ENCODE results near the gene ENTPD2. TPM values are rescaled to one million over a fixed set of nuclear protein-coding genes. Genes with fewer than 3 reads are reported as not detected.
"Not testable (repeated sequence)": the region's sequence is repeated elsewhere in the genome, so short reads cannot be mapped to it uniquely, and the experiment has no call there.

The ENTPD2 gene
- total RNA-seq, 2 experiments from 2014 or later, result 0.15 to 0.40 TPM

GRCh38 chr9:137068539-137069507 is 15.0 kb upstream of the ENTPD2 start:
- H3K27me3 Mint-ChIP-seq, result no peaks in the 10 kb centered on the region
- peak overlapping the region; percentile 67 for H3K4me3 Mint-ChIP-seq
- ChIA-PET POLR2A (interaction anchor here (0.6 to 5.5 kb wide), 18 partner anchors 8 to 186 kb away, joined by 3 to 87 read pairs (median 5); partner anchors contain the start of genes ABCA2, ANAPC2, CLIC3 and MAN1B1), CTCF (interaction anchor here (0.8 to 8.8 kb wide), 34 partner anchors 8 to 483 kb away, joined by 3 to 105 read pairs (median 6); partner anchors contain the start of genes ABCA2, CLIC3, FUT7 and MAN1B1)
- peaks cover 10% of the 10 kb centered on the region for H3K36me3 Mint-ChIP-seq (ENCODE audit: low read depth)
- no peak for DNase-seq
- H3K9me3 Mint-ChIP-seq, result no peaks in the 10 kb centered on the region
- peaks cover 40% of the 10 kb centered on the region for H3K4me1 Mint-ChIP-seq
- no peak overlapping the region for H3K27ac Mint-ChIP-seq

DNA sequence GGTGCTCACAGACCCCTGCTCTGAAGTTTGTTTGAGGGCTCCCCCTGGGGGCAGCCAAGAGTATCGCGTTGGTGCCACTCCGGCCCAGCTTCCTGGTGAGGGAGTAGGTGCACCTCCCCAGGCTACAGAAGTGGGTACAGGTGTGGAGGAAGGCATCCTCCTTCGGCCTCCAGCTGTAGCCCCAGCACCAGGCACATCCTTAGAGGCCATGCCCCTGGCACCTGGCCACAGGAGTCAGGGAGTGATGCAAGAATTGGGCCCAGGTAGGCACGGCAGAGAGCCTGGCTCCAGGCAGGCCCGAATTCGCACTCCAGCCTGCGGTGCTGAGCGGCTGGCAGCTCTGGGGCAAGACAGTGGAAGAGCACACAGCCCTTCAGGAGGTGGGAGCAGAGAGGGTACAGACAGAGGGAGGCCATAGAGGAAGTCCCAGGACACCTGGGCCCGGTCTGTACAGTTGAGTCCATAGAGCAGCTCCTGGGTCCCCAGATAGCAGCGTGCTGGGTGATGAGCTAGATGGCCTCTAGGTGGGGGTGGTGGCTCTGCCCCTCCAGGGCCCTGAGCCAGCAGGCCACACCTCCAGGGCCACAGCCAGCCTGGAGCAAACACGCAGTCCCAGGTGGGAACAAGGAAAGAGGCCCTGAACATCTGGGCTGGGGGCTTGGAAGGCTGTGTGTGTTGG is 14.1 kb upstream of the ENTPD2 start:
- ChIA-PET POLR2A (interaction anchor here (0.6 to 2.8 kb wide), 13 partner anchors 9 to 173 kb away, joined by 3 to 13 read pairs (median 5); partner anchors contain the start of genes ANAPC2, CLIC3, MAN1B1 and NPDC1), CTCF (interaction anchor here (0.6 to 8.8 kb wide), 36 partner anchors 9 to 560 kb away, joined by 3 to 105 read pairs (median 6); partner anchors contain the start of genes ABCA2, AJM1, CLIC3 and CYSRT1)
- H3K27me3 Mint-ChIP-seq, result no peaks in the 10 kb centered on the region
- H3K27ac Mint-ChIP-seq, result peak overlapping the region; percentile 73
- DNase-seq, result peak; percentile 89
- H3K4me1 Mint-ChIP-seq, result peaks cover 35% of the 10 kb centered on the region
- H3K4me3 Mint-ChIP-seq, result peak overlapping the region; percentile 67
- H3K36me3 Mint-ChIP-seq (ENCODE audit: low read depth), result peaks cover 10% of the 10 kb centered on the region
- no peaks in the 10 kb centered on the region for H3K9me3 Mint-ChIP-seq

GRCh38 chr9:137066096-137066861 is 12.4 kb upstream of the ENTPD2 start:
- POLR2A ChIA-PET, result interaction anchor here (1.3 kb wide), 1 partner anchor 19 kb away, joined by 4 read pairs; no protein-coding TSS in a partner anchor
- Mint-ChIP-seq H3K4me1 (peaks cover 30% of the 10 kb centered on the region), H3K9me3 (no peaks in the 10 kb centered on the region)

DNA sequence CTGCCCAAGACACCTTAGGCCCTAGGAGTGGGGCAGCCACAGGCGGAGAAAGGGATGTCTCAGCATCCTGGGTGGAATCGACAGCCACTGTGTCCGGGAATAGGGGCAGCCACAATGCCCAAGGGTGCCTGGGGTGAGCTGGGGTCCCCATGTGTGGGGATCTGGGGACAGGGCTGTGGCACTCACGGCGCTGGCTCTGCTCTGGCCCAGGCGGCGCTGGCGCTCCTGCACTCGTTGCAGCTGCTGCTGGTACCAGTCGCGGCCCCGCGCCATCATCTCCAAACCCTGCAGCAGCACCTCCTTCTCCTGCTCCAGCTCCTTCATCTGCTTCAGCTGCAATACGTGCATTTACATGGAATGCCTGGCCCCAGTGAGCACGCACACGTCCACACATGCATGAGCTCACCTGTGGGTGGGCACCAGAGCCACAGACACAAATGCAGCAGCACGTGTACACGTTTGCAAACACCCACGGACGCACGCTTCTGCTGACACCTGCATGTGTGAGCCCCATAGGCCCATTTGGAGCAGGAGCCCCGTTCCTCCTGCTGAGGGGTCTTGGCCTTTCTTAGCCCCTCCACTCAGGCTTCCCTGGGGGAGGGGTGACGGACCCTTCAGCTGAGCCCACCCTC is 11.6 kb upstream of the ENTPD2 start:
- ChIA-PET POLR2A (interaction anchor here (1.3 kb wide), 1 partner anchor 19 kb away, joined by 4 read pairs; no protein-coding TSS in a partner anchor), CTCF (interaction anchor here (0.7 to 8.8 kb wide), 6 partner anchors 10 to 117 kb away, joined by 3 to 105 read pairs (median 4); partner anchors contain the start of genes ABCA2, FUT7 and NPDC1)
- H3K36me3 Mint-ChIP-seq (ENCODE audit: low read depth), result peaks cover 10% of the 10 kb centered on the region
- DNase-seq, result no peak
- H3K4me3 Mint-ChIP-seq, result no peak overlapping the region
- no peak overlapping the region for H3K27ac Mint-ChIP-seq
- H3K27me3 Mint-ChIP-seq, result no peaks in the 10 kb centered on the region
- H3K9me3 Mint-ChIP-seq, result no peaks in the 10 kb centered on the region
- H3K4me1 Mint-ChIP-seq, result peaks cover 21% of the 10 kb centered on the region

More at GRCh38 chr9:137066096-137066861, 12.4 kb upstream of the ENTPD2 start:
- no peak for DNase-seq
- H3K36me3 Mint-ChIP-seq (ENCODE audit: low read depth), result peaks cover 10% of the 10 kb centered on the region
- no peak overlapping the region for H3K4me3 Mint-ChIP-seq
- H3K27ac Mint-ChIP-seq, result no peak overlapping the region
- no peaks in the 10 kb centered on the region for H3K27me3 Mint-ChIP-seq
- CTCF ChIA-PET, result interaction anchor here (0.7 to 8.8 kb wide), 13 partner anchors 11 to 338 kb away, joined by 3 to 105 read pairs (median 10); partner anchors contain the start of genes ABCA2, AJM1, FUT7 and MAN1B1

DNA sequence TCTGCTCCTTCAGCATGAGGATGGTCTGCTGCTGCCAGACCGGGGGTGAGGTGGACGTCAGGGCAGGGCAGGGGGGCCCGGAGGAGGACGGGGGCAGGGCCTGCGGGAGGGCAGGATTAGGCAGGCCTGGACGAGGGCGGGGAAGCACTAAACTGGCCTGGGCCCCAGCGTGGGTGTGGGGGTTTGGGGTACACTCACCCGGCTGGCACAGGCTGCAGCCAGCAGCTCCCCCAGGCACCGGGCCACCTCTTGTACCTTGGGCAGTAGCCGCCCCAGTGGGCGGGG is 11.0 kb upstream of the ENTPD2 start:
- Mint-ChIP-seq H3K36me3 (ENCODE audit: low read depth) (peaks cover 10% of the 10 kb centered on the region), H3K4me3 (no peak overlapping the region), H3K27me3 (no peaks in the 10 kb centered on the region), H3K4me1 (peaks cover 21% of the 10 kb centered on the region), H3K27ac (no peak overlapping the region), H3K9me3 (no peaks in the 10 kb centered on the region)
- DNase-seq, result no peak
- ChIA-PET CTCF (interaction anchor here (1.2 to 8.8 kb wide), 7 partner anchors 9 to 36 kb away, joined by 3 to 105 read pairs (median 7); partner anchors contain the start of genes ABCA2, FUT7, MAN1B1 and UAP1L1), POLR2A (interaction anchor here (1.2 kb wide), 2 partner anchors 20 to 30 kb away, joined by 3 to 5 read pairs; no protein-coding TSS in a partner anchor)

DNA sequence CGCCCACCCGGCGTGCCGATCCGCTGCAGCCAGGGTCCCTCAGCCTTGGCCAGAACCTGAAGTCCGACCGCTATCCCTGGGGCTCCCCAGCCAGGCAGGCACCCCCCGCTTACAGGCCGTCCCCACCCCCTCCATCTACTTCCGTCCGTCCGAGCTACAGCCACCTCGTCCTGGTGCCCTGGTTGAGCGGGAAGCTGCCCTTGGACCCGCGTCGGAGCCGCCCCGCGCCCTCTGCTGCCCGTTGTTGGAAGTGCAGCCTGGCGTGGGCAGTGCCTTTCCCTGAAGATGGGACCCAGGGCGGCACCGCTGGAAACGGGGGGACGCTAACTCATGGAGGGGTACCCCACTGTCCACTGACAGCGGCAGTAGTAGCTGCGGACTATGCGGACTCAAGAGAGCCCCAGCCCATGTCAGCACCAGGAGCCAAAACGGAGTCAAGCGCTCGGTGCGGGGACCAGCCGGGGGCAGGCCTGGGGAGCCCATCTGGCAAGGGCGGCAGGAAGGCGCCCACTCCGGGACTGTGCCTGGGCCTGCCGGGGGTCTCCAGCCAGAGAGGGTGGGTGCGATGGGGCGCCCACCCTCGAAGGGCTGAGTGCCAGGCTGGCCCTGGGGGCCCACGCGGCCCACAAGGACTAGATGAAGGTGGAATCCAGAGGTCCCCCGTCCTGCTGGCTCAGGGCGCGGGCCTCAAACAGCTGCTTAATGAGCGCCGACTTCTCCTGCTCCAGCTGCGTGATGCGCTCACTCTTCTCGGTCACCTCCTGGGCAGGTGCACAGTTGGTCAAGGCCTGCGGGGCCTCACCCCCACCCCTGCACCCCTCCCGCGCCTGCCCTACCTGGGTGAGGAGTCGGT is 10.4 kb upstream of the ENTPD2 start:
- peak; percentile 63 for DNase-seq
- Mint-ChIP-seq H3K27me3 (no peaks in the 10 kb centered on the region), H3K27ac (no peak overlapping the region), H3K36me3 (ENCODE audit: low read depth) (peaks cover 10% of the 10 kb centered on the region), H3K4me3 (no peak overlapping the region), H3K9me3 (no peaks in the 10 kb centered on the region), H3K4me1 (peaks cover 19% of the 10 kb centered on the region)
- ChIA-PET POLR2A (interaction anchor here (0.8 to 1.2 kb wide), 3 partner anchors 21 to 31 kb away, joined by 3 to 5 read pairs (median 3); no protein-coding TSS in a partner anchor), CTCF (interaction anchor here (0.7 to 8.8 kb wide), 15 partner anchors 9 to 274 kb away, joined by 3 to 105 read pairs (median 4); partner anchors contain the start of genes ABCA2, FUT7, MAN1B1 and TMEM141)

GRCh38 chr9:137063311-137064026 is 9.6 kb upstream of the ENTPD2 start:
- POLR2A ChIA-PET, result interaction anchor here (0.8 to 1.2 kb wide), 4 partner anchors 22 to 37 kb away, joined by 3 to 5 read pairs (median 3); no protein-coding TSS in a partner anchor
- Mint-ChIP-seq H3K27ac (no peak overlapping the region), H3K27me3 (no peaks in the 10 kb centered on the region), H3K36me3 (ENCODE audit: low read depth) (peaks cover 10% of the 10 kb centered on the region), H3K4me1 (peaks cover 12% of the 10 kb centered on the region), H3K4me3 (no peak overlapping the region), H3K9me3 (no peaks in the 10 kb centered on the region)
- DNase-seq, result no peak
- CTCF ChIA-PET, result interaction anchor here (0.7 to 8.8 kb wide), 15 partner anchors 8 to 273 kb away, joined by 3 to 105 read pairs (median 4); partner anchors contain the start of genes ABCA2, FUT7, MAN1B1 and TMEM141

DNA sequence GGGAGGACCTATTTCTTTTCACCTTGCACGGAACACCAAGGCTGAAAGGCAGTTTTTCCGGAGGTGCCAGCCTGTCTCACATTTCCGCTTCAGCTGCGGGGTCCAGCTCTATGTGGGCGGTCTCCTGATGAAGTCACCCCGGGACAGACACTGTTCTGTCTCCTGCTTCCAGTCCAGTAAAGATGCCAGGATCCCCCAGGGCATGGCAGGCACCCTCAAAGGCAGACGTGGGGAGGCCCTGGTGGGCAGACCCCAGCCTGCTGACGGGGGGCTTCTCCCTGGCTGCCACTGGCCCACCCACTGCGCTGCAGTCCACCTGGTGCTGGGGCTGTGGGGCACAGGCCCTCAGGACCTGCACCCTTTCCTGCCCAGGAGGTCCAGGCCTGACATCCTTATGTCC is 8.9 kb upstream of the ENTPD2 start:
- CTCF ChIA-PET; H3K4me1 Mint-ChIP-seq; H3K27me3 Mint-ChIP-seq; H3K4me3 Mint-ChIP-seq; H3K36me3 Mint-ChIP-seq (ENCODE audit: low read depth); H3K9me3 Mint-ChIP-seq; DNase-seq; H3K27ac Mint-ChIP-seq: not testable (repeated sequence)
- POLR2A ChIA-PET, result interaction anchor here (1.0 kb wide), 1 partner anchor 36 kb away, joined by 3 read pairs; no protein-coding TSS in a partner anchor

DNA sequence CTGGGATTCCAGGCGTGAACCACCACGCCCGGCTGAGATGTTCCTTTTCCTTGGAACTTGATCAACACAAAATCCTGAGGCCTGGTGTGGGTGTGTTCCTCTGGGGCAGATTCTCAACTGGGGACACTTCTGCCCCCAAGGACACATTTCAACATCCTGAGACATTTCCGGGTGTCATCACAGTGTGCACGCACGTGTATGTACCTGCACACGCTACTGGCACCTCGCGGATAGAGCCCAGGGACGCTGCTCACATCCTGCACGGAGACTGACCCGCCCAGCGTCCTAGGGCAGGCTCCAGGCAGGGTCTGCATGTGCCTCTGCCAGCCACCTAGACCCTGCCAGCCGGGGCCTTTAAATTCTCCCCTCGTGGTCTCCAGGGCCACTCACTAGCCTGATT is 8.5 kb upstream of the ENTPD2 start:
- Mint-ChIP-seq H3K9me3 (no peaks in the 10 kb centered on the region), H3K27ac (no peak overlapping the region), H3K36me3 (ENCODE audit: low read depth) (peaks cover 5% of the 10 kb centered on the region), H3K4me3 (no peak overlapping the region), H3K27me3 (no peaks in the 10 kb centered on the region), H3K4me1 (peaks cover 3% of the 10 kb centered on the region)
- CTCF ChIA-PET, result no interaction called here
- POLR2A ChIA-PET, result no interaction called here
- DNase-seq, result no peak

GRCh38 chr9:137058521-137059234 is 4.8 kb upstream of the ENTPD2 start:
- H3K27ac Mint-ChIP-seq, result no peak overlapping the region
- no peaks in the 10 kb centered on the region for H3K36me3 Mint-ChIP-seq (ENCODE audit: low read depth)
- H3K27me3 Mint-ChIP-seq, result peaks cover 6% of the 10 kb centered on the region
- no peaks in the 10 kb centered on the region for H3K4me1 Mint-ChIP-seq
- ChIA-PET CTCF (interaction anchor here (0.6 to 2.4 kb wide), 6 partner anchors 9 to 605 kb away, joined by 3 to 15 read pairs (median 6); partner anchors contain the start of gene NPDC1), POLR2A (interaction anchor here (1.4 kb wide), 1 partner anchor 11 kb away, joined by 5 read pairs; the partner anchor contains the start of gene SAPCD2)
- DNase-seq, result no peak
- no peak overlapping the region for H3K4me3 Mint-ChIP-seq
- no peaks in the 10 kb centered on the region for H3K9me3 Mint-ChIP-seq

Data from activated CD4-positive, alpha-beta memory T cell treated with anti-CD3 and anti-CD28 coated beads, Interleukin-2, amount 10 ng/mL, durations not matched to agents 7 days and 5 days (primary cell).